T1000 (cell line): ENCODE results near the gene MAGI2.
"Not testable (repeated sequence)": the region's sequence is repeated elsewhere in the genome, so short reads cannot be mapped to it uniquely, and the experiment has no call there.

ENCODE experiments used
- DNase-seq: peaks from one replicate; lab custom pipeline; 2025; ENCODE audit warnings: mixed read lengths; lab: John Stamatoyannopoulos, UW

MAGI2 gene

DNA sequence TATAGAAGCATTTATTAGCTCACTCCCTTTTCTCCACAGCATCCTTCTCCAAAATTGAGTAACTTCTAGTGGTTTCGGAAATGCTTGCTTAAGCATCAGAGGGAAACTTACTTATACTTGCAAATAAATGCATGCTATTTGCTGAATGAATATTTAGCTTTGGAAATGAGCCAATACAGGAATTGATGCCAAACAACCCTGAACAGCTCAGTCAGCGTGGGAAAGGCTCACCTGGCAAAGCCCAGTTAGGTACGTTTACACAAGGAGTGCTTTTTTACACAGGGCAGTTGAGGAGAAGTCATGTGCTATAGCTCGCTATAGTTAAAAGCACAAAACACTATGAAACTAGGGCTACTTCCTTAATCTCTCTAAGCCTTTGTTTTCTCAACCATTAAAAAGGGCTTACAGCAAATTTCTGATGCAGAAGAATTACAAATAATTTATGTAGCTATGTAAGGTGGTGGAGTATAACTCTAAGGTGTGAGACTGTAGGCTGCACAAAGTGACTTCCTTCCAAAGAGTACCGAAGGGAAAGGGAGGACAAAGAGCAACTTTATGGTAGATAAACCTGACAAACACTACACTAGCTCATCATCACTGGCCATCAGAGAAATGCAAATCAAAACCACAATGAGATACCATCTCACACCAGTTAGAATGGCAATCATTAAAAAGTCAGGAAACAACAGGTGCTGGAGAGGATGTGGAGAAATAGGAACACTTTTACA is 1156.7 kb downstream of the MAGI2 start:
- no peak for DNase-seq

DNA sequence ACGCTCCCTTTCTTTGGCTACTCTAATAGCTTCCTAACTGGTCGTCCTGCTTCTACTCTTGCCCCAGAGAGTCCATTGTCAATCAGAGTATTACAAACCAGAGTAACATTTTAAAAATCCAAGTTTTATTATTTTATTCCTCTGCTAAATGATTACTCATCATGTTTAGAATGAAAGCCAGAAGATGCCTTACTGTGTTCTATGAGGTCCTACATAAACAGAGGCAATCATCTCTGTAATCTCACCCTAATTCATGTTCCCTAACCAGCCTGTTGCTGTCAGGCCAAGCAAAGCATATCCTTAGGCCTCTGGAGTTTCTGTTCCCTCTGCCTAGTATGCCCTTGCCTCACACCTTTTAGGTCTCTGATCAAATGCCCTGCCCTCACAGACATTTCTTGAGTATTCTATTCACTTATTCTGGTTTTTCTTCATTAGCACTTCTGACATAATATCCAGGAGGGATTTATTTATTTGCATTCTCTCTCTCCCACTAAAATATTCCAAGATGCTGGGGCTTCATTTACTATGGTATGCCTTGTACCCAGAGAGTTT is 1157.3 kb downstream of the MAGI2 start:
- DNase-seq, result no peak

DNA sequence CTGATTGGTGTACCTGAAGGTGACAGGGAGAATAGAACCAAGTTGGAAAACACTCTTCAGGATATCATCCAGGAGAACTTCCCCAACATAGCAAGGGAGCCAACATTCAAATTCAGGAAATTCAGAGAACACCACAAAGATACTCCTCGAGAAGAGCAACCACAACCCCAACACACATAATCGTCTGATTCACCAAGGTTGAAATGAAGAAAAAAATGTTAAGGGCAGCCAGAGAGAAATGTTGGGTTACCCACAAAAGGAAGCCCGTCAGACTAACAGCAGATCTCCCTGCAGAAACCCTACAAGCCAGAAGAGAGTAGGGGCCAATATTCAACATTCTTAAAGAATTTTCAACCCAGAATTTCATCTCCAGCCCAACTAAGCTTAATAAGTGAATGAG is 1164.0 kb downstream of the MAGI2 start:
- not testable (repeated sequence) for DNase-seq

DNA sequence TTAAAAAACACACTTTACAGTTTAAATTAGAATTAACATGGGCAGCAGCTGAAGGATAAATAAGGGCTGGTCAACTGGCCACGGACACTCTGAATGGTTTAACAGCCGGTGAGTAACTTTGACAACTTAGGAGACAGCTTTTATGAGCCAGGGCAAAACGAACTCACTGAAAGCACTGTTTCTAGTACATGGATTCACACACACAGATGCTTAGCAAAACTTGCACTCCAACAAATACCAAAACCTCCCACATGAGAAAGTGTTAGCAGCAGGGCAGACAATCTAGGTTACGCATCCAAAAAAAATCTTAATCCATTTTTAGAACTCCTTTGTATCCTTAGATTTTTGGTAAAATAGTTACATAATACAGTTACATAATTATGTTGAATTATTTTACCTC is 1168.5 kb downstream of the MAGI2 start:
- no peak for DNase-seq

DNA sequence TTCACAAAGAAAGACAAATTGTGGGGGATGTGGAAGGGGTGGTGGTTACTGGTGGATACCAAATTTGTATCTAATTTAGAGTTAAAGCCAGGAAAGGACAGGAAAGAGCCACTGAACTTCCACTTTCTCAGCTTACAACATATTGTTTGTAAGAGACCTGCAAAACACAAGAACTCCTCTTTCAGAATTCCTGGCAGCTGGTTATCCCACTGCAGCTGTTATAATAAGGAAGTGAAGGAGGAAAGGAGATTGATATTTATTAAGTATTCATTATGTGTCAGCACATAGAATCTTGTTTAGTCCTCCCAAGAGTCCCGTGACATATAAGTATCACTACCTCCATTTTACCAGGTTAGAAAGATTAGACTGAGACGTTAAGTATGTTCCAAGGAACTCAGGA is 1173.2 kb downstream of the MAGI2 start:
- no peak for DNase-seq

DNA sequence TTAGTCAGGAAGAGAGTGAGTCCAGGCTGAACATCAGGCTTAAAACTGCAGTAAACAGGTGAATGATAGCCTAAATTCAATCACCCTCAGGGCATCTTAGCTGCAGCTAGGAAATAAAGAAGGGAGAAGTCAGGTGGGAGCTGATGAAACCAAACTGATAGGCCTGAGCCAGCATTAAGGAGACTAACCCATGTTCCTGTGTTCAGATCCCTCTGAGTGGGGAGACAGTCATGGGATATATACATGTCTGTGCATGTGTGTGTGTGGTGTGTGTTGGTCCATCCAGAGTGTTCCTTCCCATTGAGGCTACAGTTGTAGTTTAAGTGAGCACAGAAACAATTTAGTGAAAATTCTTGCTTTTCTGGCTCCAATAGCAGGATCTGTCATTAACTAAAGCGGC is 1174.0 kb downstream of the MAGI2 start:
- no peak for DNase-seq

DNA sequence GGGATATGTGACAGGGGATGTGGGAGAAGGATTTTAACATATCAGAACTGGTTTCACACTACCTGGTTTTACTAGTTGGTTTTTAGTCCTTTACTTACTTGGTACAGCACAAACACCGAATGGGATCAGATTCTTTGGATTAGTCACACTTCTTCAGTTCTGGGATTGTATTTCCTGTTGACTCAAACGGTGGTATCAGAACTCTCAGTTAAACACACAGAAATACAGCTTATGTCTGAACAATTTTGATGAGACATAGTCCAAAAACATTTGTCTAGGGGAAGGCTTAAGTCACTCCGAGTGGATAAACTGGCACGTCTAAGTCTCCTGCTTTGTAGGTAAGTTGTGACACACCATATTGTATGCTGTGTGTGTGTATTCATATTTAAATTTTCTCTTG is 1174.4 kb downstream of the MAGI2 start:
- no peak for DNase-seq

DNA sequence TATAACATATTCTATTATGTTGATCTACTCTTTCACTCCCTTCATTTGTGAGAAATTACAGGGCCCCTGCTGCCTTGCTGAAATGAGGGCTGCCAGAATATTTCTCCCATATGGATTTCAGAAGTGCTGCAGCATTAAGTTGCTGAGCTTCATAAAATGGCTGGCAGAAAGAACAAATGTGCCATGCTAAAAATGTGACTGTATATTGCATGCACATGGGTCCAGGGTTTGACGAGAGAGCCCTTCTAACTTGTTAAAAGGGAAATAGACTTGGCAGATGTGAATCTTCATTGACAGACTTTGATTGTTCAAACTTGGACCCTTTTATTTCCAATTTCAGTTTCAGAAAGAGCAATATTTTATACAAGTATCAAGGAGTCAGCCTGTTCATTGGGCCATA is 1186.3 kb downstream of the MAGI2 start:
- DNase-seq, result no peak

DNA sequence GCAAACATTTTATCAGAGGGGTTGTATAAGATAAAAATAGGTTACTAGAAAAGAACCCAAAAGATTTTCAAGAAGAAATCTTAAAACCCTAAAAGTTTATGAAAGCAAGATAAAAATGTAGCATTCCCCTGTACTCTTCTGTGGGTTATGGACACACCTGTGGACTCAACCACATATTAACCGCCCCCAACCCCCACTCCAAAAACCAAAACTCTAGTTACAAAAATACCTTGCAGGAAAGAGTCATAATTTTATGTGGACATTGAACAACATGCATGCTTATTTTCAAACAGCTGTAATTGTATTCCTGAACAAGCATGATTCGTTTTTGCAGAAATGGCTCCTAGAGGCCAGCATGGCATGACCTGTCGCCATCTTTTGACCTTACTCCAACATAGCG is 1188.0 kb downstream of the MAGI2 start:
- DNase-seq, result no peak

DNA sequence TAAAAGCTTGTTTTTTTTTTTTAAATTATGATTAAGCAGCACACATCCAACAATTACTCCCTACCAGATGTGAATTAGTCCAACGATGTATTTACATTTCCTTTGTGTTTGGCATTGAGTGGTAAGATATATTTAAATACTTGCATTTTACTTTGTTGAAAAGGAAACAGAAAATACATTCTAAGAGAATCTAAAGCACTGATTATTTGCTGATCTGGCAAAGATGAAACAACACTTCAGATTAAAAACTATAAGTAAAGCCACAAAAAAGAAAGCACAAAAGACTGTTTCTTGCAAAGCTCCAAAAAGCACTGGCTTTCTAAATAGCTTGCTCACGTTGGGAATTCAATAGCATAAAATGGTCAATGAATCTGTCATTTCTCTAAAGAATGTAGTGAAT is 1188.4 kb downstream of the MAGI2 start:
- DNase-seq, result no peak

DNA sequence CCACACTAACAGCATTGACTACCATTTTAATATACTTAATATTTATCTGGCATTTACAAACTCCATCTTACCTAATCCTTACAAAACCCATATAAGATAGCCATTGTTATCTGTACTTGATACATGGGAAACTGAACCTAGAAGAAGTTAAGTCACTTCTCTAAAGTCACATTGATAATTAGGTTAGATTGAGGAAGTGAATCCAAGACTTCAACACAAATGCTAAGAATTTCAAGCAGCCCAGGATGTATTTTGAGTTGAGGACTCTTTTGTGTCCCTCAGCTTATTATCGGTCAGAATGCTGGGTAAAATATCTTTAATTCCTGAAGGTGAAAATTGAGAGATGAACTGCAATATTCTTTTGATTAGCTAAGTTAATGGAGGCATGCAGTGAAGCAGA is 1189.4 kb downstream of the MAGI2 start:
- no peak for DNase-seq

DNA sequence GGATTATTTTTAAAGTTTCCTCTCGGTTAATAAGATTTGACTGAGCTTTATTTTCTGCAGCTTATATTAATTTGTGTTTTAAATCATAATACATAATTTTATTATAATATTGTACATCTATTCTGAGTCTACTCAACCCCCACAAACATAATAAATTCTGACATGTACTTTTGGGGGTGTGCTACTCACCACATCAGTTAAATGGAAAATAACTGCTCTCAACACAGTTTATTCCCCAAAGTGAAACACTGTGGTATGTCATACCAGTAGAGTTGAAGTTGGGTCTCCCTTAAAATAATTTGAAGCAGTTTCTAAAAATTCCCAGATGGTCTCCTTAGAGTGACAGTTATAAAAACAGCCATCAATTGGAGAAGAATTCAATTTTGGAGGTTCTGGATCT is 1191.7 kb downstream of the MAGI2 start:
- no peak for DNase-seq

DNA sequence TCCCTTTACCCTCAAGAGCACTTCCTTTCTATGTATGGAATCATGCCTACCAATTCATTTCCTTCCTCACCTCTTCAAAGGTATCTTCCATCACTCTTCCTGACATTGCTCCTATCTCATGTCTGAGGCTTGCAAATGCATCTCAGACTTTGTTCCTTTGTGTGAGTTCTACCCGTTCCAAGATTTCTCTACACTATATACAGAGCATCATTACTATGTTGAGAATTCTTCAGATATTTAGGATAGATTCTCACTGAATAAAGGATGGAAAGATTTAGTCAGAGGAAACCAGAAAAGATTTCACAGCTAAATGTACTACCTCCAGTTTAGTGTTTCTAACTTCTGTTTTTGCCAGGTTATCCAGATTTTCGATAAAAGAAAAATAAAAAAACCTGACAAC is 1192.2 kb downstream of the MAGI2 start:
- DNase-seq, result no peak

DNA sequence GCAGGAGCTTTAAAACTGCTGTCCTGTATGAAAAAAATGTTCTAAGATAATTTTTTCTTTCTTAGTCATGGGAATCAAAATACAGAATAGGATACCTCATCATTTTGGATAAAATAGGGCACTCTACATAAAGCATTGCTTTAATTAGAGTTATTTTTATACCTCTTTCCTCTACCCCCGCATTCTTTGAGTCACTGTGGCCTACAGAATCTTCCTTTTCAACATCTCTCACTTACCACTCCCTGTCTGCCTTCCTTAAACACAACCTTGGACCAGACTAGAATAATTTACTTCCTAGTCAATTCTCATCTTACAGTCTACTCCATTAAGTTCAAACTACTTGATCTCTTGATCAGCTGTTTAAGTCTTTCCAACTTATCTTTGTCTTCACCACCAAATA is 1192.6 kb downstream of the MAGI2 start:
- DNase-seq, result no peak

DNA sequence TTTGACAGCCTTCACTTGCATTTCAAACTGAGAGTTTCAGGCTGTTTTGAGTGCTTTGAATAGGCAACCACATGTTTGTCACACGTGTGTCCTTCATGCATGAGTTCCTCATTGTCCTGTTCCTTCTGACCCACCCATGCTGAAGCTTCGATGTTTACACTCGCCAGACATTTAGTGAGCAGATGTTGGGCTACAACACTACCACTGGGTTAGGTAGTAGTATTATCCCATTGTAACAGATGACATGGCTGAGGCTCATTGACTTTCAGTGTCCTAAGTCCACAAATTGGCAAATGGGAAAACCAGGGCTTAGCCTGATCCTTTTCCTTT is 1198.8 kb downstream of the MAGI2 start:
- no peak for DNase-seq

DNA sequence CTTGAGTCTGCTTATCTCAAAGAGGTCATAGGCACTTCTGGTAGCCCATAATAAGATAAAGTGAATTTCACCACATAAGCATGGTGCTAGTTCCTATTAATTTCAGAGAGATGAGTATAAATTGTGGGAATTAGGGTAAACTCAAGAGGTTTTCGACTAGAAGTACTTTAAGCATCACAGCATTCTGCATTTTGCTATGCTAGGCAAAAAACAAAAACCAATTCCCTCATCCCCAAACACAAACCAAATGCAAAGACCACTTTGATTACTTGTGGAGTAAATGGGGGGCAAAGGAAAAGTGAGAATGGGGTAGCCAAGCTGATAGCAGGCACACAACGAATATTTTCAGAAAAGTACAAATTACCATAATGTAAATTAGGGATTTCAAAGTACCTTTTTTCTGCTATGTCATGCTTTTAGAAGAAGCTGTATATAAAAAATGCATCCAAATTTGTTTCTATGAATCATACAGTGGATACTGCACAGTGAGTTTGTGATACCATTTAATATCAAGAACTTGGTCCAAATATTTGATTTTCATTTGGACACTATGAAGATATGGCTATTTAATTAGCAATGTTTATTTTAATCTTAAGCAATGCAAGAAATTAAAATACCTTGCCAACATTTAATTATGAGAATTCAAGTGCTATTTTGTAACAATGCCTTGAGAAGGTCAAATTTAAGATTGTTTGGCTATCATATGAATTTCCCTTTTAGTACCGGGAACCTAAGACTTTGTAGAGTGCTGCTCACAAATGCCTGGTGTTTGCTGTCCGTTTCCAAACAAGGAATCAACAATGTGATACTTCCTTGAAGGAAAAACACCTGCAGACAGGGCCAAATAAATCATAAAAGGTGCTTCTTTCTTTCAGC is 1199.4 kb downstream of the MAGI2 start:
- DNase-seq, result no peak

DNA sequence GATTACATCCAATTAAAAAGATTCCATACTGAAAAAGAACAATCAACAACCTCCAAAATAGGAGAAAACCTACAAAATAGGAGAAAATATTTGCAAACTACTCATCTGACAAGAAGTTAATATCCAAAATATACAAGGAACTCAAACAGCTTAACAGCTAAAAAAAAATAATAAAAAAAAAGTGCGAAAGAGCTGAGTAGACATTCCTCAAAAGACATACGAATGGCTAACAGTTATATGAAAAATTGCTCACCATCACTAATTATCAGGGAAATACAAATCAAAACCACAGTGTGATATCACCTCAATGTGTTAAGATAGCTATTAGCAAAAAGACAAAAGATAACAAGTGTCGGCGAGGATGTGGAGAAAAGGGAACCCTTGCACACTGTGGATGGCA is 1204.6 kb downstream of the MAGI2 start:
- DNase-seq, result no peak

DNA sequence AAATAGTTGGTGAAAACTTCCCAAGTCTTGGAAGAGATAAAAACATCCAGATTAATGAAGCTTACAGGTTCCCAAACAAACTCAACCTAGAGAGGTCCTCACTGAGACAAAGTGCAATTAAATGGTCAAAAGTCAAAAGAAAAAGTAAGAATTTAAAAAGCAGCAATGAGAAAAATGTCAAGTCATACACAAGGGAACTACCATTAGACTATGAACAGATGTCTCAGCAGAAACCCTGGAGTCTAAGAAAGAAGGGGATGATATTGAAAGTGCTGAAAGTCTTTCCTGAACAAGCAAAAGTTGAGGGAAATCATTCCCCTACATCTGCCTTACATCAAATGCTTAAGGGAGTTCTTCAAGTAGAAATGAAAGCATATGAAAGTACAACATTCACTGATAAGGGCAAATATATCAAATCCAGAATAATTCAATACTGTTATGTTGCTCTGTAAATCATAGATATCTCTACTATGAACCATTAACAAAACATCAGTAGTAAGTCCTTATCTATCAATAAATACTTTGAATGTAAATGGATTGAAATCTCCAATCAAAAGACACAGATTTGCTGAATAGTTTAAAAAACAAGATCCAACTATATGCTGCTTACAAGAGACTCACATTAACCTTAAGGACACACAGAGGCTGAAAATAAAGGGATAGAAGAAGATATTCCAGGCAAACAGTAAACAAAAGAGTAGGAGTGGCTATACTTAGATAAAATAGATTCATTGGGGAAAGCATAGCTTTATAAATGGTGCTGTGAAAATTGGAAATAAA is 1205.4 kb downstream of the MAGI2 start:
- DNase-seq, result no peak

DNA sequence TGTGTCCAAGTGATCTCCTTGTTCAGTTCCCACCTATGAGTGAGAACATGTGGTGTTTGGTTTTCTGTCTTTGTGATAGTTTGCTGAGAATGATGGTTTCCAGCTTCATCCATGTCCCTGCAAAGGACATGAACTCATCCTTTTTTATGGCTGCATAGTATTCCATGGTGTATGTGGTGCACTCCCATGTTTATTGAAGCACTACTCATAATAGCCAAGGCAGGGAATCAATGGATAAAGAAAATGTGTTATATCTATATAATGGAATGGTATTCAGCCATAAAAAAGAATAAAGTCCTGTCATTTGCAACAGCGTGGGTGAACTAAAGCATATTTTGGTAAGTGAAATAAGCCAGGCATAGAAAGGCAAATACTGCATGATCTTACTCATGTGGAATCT is 1213.3 kb downstream of the MAGI2 start:
- not testable (repeated sequence) for DNase-seq

DNA sequence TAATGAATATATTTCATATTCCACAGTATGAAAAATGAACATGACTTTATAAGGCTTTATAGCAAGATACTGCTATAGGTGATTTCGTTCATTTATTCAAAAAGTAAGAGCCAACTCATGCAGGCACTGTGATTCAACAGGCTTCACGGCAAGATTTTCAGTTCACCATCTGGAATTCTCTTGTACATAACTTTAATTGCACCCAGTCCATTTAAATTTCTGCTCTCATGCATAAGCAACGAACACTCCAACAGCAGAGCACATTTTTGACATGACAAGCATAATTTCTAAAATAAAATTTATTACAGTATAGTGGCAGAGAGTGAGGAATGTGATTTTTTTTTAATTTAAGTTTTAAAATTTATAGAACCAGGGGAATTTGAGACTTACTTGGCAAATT is 1218.8 kb downstream of the MAGI2 start:
- DNase-seq, result no peak

DNA sequence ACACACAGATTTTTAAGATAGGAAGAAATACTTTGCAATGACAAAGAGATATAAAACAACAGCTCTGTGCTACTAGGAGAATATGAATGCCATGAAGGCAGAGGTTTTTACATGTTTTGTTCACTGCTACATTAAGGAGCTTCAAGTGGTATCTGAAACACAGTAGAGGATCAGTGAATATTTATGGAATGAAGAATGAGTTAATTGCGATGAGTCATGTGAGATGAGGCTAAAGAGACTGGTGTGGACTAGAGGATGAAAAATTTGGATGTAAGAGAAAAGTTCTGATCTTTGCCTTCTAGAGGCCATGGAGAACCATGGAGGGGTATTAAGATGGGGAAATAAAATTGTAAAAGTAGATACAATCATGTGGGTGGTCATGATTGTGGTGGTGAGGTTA is 1220.7 kb downstream of the MAGI2 start:
- DNase-seq, result no peak

DNA sequence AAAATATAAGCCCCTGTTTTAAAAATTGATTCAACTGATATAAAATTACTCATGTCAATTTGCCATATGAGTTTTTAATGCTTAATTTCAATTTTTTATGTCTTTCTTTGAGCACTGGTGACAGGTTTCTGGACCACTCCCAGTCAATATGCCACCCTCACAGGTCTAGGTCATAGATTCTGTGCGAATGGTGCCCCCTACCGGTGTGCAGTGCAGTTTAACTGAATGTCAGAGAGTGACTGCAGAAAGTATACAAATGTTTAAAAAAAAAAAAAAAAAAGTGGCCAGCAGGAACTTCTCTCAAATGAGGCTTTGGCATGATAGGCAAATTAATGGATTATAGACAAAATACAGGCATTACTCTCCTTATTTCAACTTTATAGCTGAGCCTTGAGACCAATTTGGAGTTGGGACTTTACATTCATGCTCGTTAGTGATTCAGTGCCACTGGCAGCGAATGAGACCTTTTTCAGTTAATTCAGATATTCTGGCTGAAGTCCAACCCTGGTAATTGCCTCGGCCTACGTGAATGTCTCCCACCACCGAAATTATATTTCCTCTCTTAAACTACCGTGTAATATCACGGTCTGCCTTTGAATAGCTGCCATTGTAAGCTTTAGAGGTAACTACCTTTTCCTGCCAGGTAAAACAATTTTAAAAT is 1227.3 kb downstream of the MAGI2 start:
- no peak for DNase-seq
